Effector memory CD4-positive, alpha-beta T cell (primary cell): ENCODE data around the gene C5AR2.
"Not testable (repeated sequence)": the region's sequence is repeated elsewhere in the genome, so short reads cannot be mapped to it uniquely, and the experiment has no call there.

Source experiments
- DNase-seq, 3 donors: peaks; one replicate each; pipeline ENCODE4 v3.0.0-alpha.2; 2020
- H3K27ac ChIP-seq: 2 replicates; pipeline ENCODE4 v1.7.0; 2013; ENCODE audit warnings: mild to moderate bottlenecking, low read length, moderate library complexity; ENCODE audit not compliant: insufficient read depth, poor library complexity, severe bottlenecking
- H3K27me3 ChIP-seq: replicated peaks from 2 replicates; pipeline ENCODE4 v1.7.0; 2013; ENCODE audit warnings: mild to moderate bottlenecking, low read length; ENCODE audit not compliant: insufficient read depth, control insufficient read depth, poor library complexity, severe bottlenecking
- H3K36me3 ChIP-seq: 2 replicates; pipeline ENCODE4 v1.7.0; 2013; ENCODE audit warnings: mild to moderate bottlenecking, low read length, moderate library complexity; ENCODE audit not compliant: control insufficient read depth, insufficient read depth
- H3K4me1 ChIP-seq: 2 replicates; pipeline ENCODE4 v1.7.0; 2013; ENCODE audit warnings: low read length, mild to moderate bottlenecking; ENCODE audit not compliant: control insufficient read depth, insufficient read depth, poor library complexity, severe bottlenecking
- H3K4me3 ChIP-seq: 2 replicates; pipeline ENCODE4 v1.7.0; 2013; ENCODE audit warnings: low read length, low read depth, mild to moderate bottlenecking; ENCODE audit not compliant: insufficient read depth, poor library complexity, severe bottlenecking
- H3K9me3 ChIP-seq: 2 replicates; pipeline ENCODE4 v1.7.0; 2013; ENCODE audit warnings: mild to moderate bottlenecking, low read length, moderate library complexity; ENCODE audit not compliant: control insufficient read depth

Gene C5AR2

GRCh38 chr19:47357788-47358680, 26.1 kb downstream of the C5AR2 start:
- no peaks in the 10 kb centered on the region for H3K4me1 ChIP-seq
- H3K36me3 ChIP-seq = peaks cover 85% of the 10 kb centered on the region
- H3K9me3 ChIP-seq = no peaks in the 10 kb centered on the region
- H3K27me3 ChIP-seq = no peaks in the 10 kb centered on the region
- H3K27ac ChIP-seq = no peak overlapping the region
- no peak for DNase-seq
- no peak overlapping the region for H3K4me3 ChIP-seq

- H3K27me3 ChIP-seq = no peaks in the 10 kb centered on the region
- H3K4me1 ChIP-seq = no peaks in the 10 kb centered on the region
- H3K27ac ChIP-seq = no peak overlapping the region
- DNase-seq = no peak
- H3K4me3 ChIP-seq = no peak overlapping the region
- no peaks in the 10 kb centered on the region for H3K9me3 ChIP-seq
- H3K36me3 ChIP-seq = peaks cover 88% of the 10 kb centered on the region
Measured at GRCh38 chr19:47358936-47359335, 27.0 kb downstream of the C5AR2 start.

- H3K27ac ChIP-seq = no peak overlapping the region
- no peaks in the 10 kb centered on the region for H3K27me3 ChIP-seq
- DNase-seq = no peak
- no peak overlapping the region for H3K4me3 ChIP-seq
- no peaks in the 10 kb centered on the region for H3K4me1 ChIP-seq
- peaks cover 69% of the 10 kb centered on the region for H3K36me3 ChIP-seq
- H3K9me3 ChIP-seq = no peaks in the 10 kb centered on the region
Measured at GRCh38 chr19:47362321-47362720, 30.3 kb downstream of the C5AR2 start.

- Histone ChIP-seq H3K36me3 (peaks cover 55% of the 10 kb centered on the region), H3K9me3 (no peaks in the 10 kb centered on the region), H3K27me3 (no peaks in the 10 kb centered on the region), H3K27ac (no peak overlapping the region), H3K4me3 (no peak overlapping the region), H3K4me1 (no peaks in the 10 kb centered on the region)
- no peak for DNase-seq
Measured at GRCh38 chr19:47363758-47364531, 32.0 kb downstream of the C5AR2 start.

GRCh38 chr19:47365455-47365854, 33.5 kb downstream of the C5AR2 start:
- H3K36me3 ChIP-seq = peaks cover 55% of the 10 kb centered on the region
- not testable (repeated sequence) for H3K9me3 ChIP-seq, H3K4me1 ChIP-seq, H3K4me3 ChIP-seq, H3K27me3 ChIP-seq, H3K27ac ChIP-seq, DNase-seq

GRCh38 chr19:47370045-47370611, 38.2 kb downstream of the C5AR2 start:
- Histone ChIP-seq H3K4me3 (no peak overlapping the region), H3K9me3 (no peaks in the 10 kb centered on the region), H3K27me3 (no peaks in the 10 kb centered on the region), H3K4me1 (no peaks in the 10 kb centered on the region), H3K36me3 (peaks cover 53% of the 10 kb centered on the region), H3K27ac (no peak overlapping the region)
- no peak for DNase-seq

- peaks cover 64% of the 10 kb centered on the region for H3K36me3 ChIP-seq
- H3K27me3 ChIP-seq = no peaks in the 10 kb centered on the region
- no peak for DNase-seq
- H3K4me1 ChIP-seq = no peaks in the 10 kb centered on the region
- no peaks in the 10 kb centered on the region for H3K9me3 ChIP-seq
- H3K27ac ChIP-seq = no peak overlapping the region
- H3K4me3 ChIP-seq = no peak overlapping the region
Measured at GRCh38 chr19:47371261-47371660, 39.3 kb downstream of the C5AR2 start.

- no peak overlapping the region for H3K27ac ChIP-seq
- DNase-seq = no peak
- H3K36me3 ChIP-seq = peaks cover 76% of the 10 kb centered on the region
Measured at GRCh38 chr19:47372603-47373002, 40.6 kb downstream of the C5AR2 start.

GRCh38 chr19:47373246-47374240, 41.6 kb downstream of the C5AR2 start:
- H3K9me3 ChIP-seq = no peaks in the 10 kb centered on the region
- no peak overlapping the region for H3K27ac ChIP-seq
- peaks cover 81% of the 10 kb centered on the region for H3K36me3 ChIP-seq
- no peaks in the 10 kb centered on the region for H3K27me3 ChIP-seq
- H3K4me1 ChIP-seq = no peaks in the 10 kb centered on the region
- DNase-seq = no peak
- H3K4me3 ChIP-seq = no peak overlapping the region

More at GRCh38 chr19:47372603-47373002, 40.6 kb downstream of the C5AR2 start:
- H3K4me3 ChIP-seq = no peak overlapping the region
- H3K9me3 ChIP-seq = no peaks in the 10 kb centered on the region
- no peaks in the 10 kb centered on the region for H3K4me1 ChIP-seq
- H3K27me3 ChIP-seq = no peaks in the 10 kb centered on the region
